ENCODE results near the gene C5orf63. TPM values are rescaled to one million over a fixed set of nuclear protein-coding genes. Genes with fewer than 3 reads are reported as not detected.

Gene C5orf63
- total and polyA plus RNA-seq, 2 of the 13 experiments (the other 11 are each of a cell fraction or from before 2014, with no cell fraction given), result 7.9 to 8.8 TPM

- TF ChIP-seq ZHX1 (CRISPR knock-in tag; IDR thresholded peaks at IDR 0.05; ENCODE audit: low read depth) (no peak), ZNF256 (CRISPR knock-in tag; conservative IDR thresholded peaks at IDR 0.05) (peak; percentile 63; the same call in 1 of the 2 replicates), THAP8 (CRISPR knock-in tag; IDR thresholded peaks at IDR 0.05; ENCODE audit: borderline replicate concordance) (no peak), CBX1 (IDR thresholded peaks at IDR 0.05; ENCODE audit: low read depth) (peak; percentile 58), ZNF879 (CRISPR knock-in tag; IDR thresholded peaks at IDR 0.05) (no peak), SP2 (CRISPR knock-in tag; IDR thresholded peaks at IDR 0.05) (peak; percentile 56), ZNF142 (CRISPR knock-in tag; IDR thresholded peaks at IDR 0.05) (no peak), GPBP1L1 (CRISPR knock-in tag; IDR thresholded peaks at IDR 0.05) (no peak), NFYC (CRISPR knock-in tag; IDR thresholded peaks at IDR 0.05) (0 out of 2 replicates have a peak, but pooled peaks have one; percentile 7), GATA4 (IDR thresholded peaks at IDR 0.05; ENCODE audit: borderline replicate concordance, low read depth) (peak; percentile 52; the same call in 1 of the 2 replicates), ZNF235 (CRISPR knock-in tag; IDR thresholded peaks at IDR 0.05; ENCODE audit: borderline replicate concordance) (no peak), CENPT (CRISPR knock-in tag; IDR thresholded peaks at IDR 0.05; ENCODE audit: low read depth) (no peak), ZKSCAN1 (IDR thresholded peaks at IDR 0.05; ENCODE audit: low read length) (no peak), ZNF580 (CRISPR knock-in tag; IDR thresholded peaks at IDR 0.05; ENCODE audit: borderline replicate concordance, low read depth) (peak; percentile 27; the same call in 1 of the 2 replicates), MED1 (CRISPR knock-in tag; IDR thresholded peaks at IDR 0.05) (peak; percentile 57; the same call in 1 of the 2 replicates), SP140L (CRISPR knock-in tag; IDR thresholded peaks at IDR 0.05; ENCODE audit: borderline replicate concordance) (no peak), GABPB1 (CRISPR knock-in tag; IDR thresholded peaks at IDR 0.05) (peak; percentile 98), FOXO1 (CRISPR knock-in tag; IDR thresholded peaks at IDR 0.05) (no peak; the same call in 1 of the 2 replicates)
These were observed at the start of gene C5orf63 (continued) for GRCh38 chr5:127072861-127073846.
